K562 (cell line): Measurements from ENCODE around the gene PHLDB2.

Experiments
- ATF1 ChIP-seq, 2 experiments: fragments of 450-650 bp in 1 of 2; IDR thresholded peaks; 2 replicates each; pipeline ENCODE4 v1.6.1; 2016; ENCODE audit warnings: missing compliant biosample characterization in 1 of 2, missing genetic modification characterization in 1 of 2
- CBX1 ChIP-seq: sonication (generic); IDR thresholded peaks from 2 replicates; pipeline ENCODE4 v1.6.1; 2016; ENCODE audit warnings: antibody characterized with exemption, low read depth, mild to moderate bottlenecking
- HNRNPH1 ChIP-seq: fragments of 200-400 bp; formaldehyde crosslinking; optimal IDR thresholded peaks from 2 replicates; pipeline ENCODE3; 2017; ENCODE audit warnings: low read depth, mild to moderate bottlenecking, low read length, moderate library complexity
- MEF2D ChIP-seq: conservative IDR thresholded peaks from 2 replicates; pipeline ENCODE4 v1.6.1; 2016; ENCODE audit warnings: low read depth, missing genetic modification characterization, missing compliant biosample characterization
- MTA3 ChIP-seq: fragments of 450-650 bp; formaldehyde crosslinking; IDR thresholded peaks from 2 replicates; pipeline ENCODE4 v1.6.1; 2017; ENCODE audit warnings: mild to moderate bottlenecking, borderline replicate concordance
- NBN ChIP-seq: fragments of 450-650 bp; IDR thresholded peaks from 2 replicates; pipeline ENCODE4 v1.6.1; 2016; ENCODE audit warnings: low read depth, mild to moderate bottlenecking
- NFE2 ChIP-seq: IDR thresholded peaks from 2 replicates; pipeline ENCODE4 v1.6.1; 2014; ENCODE audit warnings: antibody characterized with exemption, low read depth
- NRF1 ChIP-seq, 2 experiments: fragments of 450-650 bp; IDR thresholded peaks in 1 of 2; conservative IDR thresholded peaks in 1 of 2; 2 replicates each; pipeline ENCODE4 v1.6.1; 2014; ENCODE audit warnings: mild to moderate bottlenecking in 2 of 2
- POLR3G ChIP-seq: IDR thresholded peaks from 2 replicates; pipeline ENCODE4 v1.6.1; 2011; ENCODE audit not compliant: insufficient read length, insufficient replicate concordance; ENCODE audit errors: extremely low read depth
- SRF ChIP-seq, 2 experiments: fragments of 250-450, 450-650 bp in 1 of 2; sonication (Bioruptor Pico) in 1 of 2; sonication (generic) in 1 of 2; formaldehyde crosslinking; IDR thresholded peaks; 2 replicates each; pipeline versions ENCODE4 v1.5.0 to v1.5.1; 2020 to 2022; ENCODE audit warnings: mild to moderate bottlenecking in 1 of 2, missing genetic modification reagents in 1 of 2
- SRSF1 ChIP-seq: fragments of 200-400 bp; formaldehyde crosslinking; IDR thresholded peaks from 2 replicates; pipeline ENCODE4 v1.6.1; 2017; ENCODE audit warnings: mild to moderate bottlenecking, low read depth, low read length, moderate library complexity

DNA sequence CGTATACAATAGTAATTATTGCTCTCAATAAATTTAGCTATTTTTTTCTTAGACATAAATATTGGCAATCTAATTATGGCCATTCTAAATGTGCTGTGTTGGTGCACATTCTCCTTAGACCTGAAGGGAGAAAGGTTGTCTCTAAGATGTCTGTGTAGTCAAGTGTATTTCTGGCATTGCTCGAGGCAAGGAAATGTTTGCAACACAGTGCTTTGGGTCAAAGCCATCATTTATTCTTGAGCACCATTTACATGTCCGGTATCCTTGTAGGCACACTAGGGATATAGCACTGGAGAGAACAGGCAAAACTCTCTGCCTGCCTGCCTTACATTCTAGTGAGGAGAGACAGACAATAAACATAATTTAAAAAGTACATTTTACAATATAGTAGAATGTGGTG, 2.6 kb upstream of the PHLDB2 start:
- TF ChIP-seq NBN (no peak), NRF1 (conservative IDR thresholded peaks at IDR 0.05 in 1 of 2, IDR thresholded peaks at IDR 0.05 in 1 of 2) (no peak), SRSF1 (no peak), HNRNPH1 (no peak), CBX1 (no peak), SRF (CRISPR knock-in tag; IDR thresholded peaks at IDR 0.05) (no peak), ATF1 (CRISPR knock-in tag; IDR thresholded peaks at IDR 0.05) (no peak), ATF1 (tag; IDR thresholded peaks at IDR 0.05) (no peak), POLR3G (no peak), MEF2D (no peak), MTA3 (no peak), NFE2 (no peak)
